Measurements from ENCODE around the gene CBX7. TPM values are rescaled to one million over a fixed set of nuclear protein-coding genes. Genes with fewer than 3 reads are reported as not detected.
A peak's percentile ranks its signal among the peaks of the same experiment; 100 is the strongest.

Gene CBX7
- total and polyA plus RNA-seq, 9 of the 15 experiments (the other 6 are each of a cell fraction or from before 2014, with no cell fraction given): 0.04 to 5.2 (median 2.8) TPM

GRCh38 chr22:39152511-39153219, at the start of gene CBX7 (continued):
- TF ChIP-seq ZNF395 (CRISPR knock-in tag; IDR thresholded peaks at IDR 0.05): 0 out of 2 replicates have a peak, but pooled peaks have one; percentile 62
- TF ChIP-seq, protein P1, sequence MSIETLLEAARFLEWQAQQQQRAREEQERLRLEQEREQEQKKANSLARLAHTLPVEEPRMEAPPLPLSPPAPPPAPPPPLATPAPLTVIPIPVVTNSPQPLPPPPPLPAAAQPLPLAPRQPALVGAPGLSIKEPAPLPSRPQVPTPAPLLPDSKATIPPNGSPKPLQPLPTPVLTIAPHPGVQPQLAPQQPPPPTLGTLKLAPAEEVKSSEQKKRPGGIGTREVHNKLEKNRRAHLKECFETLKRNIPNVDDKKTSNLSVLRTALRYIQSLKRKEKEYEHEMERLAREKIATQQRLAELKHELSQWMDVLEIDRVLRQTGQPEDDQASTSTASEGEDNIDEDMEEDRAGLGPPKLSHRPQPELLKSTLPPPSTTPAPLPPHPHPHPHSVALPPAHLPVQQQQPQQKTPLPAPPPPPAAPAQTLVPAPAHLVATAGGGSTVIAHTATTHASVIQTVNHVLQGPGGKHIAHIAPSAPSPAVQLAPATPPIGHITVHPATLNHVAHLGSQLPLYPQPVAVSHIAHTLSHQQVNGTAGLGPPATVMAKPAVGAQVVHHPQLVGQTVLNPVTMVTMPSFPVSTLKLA (conservative IDR thresholded peaks at IDR 0.05): 0 out of 4 replicates have a peak, but pooled peaks of 1 of the 2 experiments have one; percentile 14

DNA sequence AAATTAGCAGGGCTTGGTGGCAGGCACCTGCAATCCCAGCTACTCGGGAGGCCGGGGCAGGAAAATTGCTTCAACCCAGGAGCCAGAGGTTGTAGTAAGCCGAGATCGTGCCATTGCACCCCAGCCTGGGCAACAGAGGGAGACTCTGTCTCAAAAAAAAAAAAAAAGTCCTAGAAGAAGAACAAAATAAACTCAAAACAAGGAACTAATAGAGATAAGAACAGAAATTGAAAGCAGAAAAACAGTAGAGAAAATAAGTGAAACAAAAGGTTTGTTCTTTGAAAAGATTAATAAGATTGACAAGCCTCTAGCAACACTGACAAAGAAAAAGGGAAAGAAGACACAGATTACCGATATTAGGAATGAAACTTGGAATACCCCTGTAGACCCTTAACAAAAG, 45.1 kb upstream of the CBX7 start:
- Histone ChIP-seq H2AFZ (ENCODE audit: low read depth, low read length) (no peak overlapping the region), H3K27me3 (ENCODE audit: control insufficient read depth in 2 of 2, insufficient read depth in 2 of 2, low read length in 2 of 2) (no peaks in the 10 kb centered on the region), H4K20me1 (replicated peaks; ENCODE audit: control insufficient read depth, insufficient read depth, low read length) (no peaks in the 10 kb centered on the region), H3K27ac (ENCODE audit: extremely low read depth, low read depth, low read length) (no peak overlapping the region), H3K4me3 (no peak overlapping the region), H3K4me2 (ENCODE audit: insufficient read depth, low read length) (no peak overlapping the region), H3K36me3 (ENCODE audit: control insufficient read depth, insufficient read depth, low read length) (no peaks in the 10 kb centered on the region), H3K4me1 (replicated peaks in 1 of 2; ENCODE audit: control insufficient read depth in 2 of 2, insufficient read depth in 2 of 2, low read length in 2 of 2) (no peaks in the 10 kb centered on the region; a peak in 1 of 5 replicates), H3K9me3 (replicated peaks; ENCODE audit: control insufficient read depth, insufficient read depth, low read depth, low read length) (no peaks in the 10 kb centered on the region; the same call in 1 of the 2 replicates), H3K9me1 (ENCODE audit: control insufficient read depth, insufficient read depth, low read length) (no peaks in the 10 kb centered on the region), H3K79me2 (ENCODE audit: control insufficient read depth, insufficient read depth, low read length) (no peaks in the 10 kb centered on the region), H3K9ac (ENCODE audit: insufficient read depth in 1 of 2, low read depth in 2 of 2, low read length in 2 of 2) (no peak overlapping the region)
- no peak for DNase-seq (ENCODE audit: extremely low read depth in 1 of 4, low spot score in 3 of 4)
- POLR2A ChIA-PET: no interaction called here
- intact Hi-C loops (cut with micrococcal nuclease): no loop called here
- in situ Hi-C loops (cut with MboI): no loop called here
- FAIRE-seq: no peak
- CTCF ChIA-PET (ENCODE audit: low intra/inter-chr PET ratio): no interaction called here
- ATAC-seq: no peak
- BruUV-seq (replicated peaks): no TSS peak
- 22% methylated on average over 3 of the region's 5 CpGs for WGBS (ENCODE audit: insufficient coverage, low coverage, missing lambda C conversion rate)
- TF ChIP-seq SLC30A9 (CRISPR knock-in tag; IDR thresholded peaks at IDR 0.05): no peak
- TF ChIP-seq TEAD4 (IDR thresholded peaks at IDR 0.05; ENCODE audit: low read length): no peak
- no peak for TF ChIP-seq TEAD4 (CRISPR knock-in tag; IDR thresholded peaks at IDR 0.05; ENCODE audit: borderline replicate concordance)
- TF ChIP-seq SAP30 (IDR thresholded peaks at IDR 0.05; ENCODE audit: borderline replicate concordance, insufficient read depth, low read depth, low read length, poor library complexity, severe bottlenecking): no peak
- TF ChIP-seq HBP1 (CRISPR knock-in tag; IDR thresholded peaks at IDR 0.05): no peak
- no peak for TF ChIP-seq ELF1 (tag; IDR thresholded peaks at IDR 0.05)
- TF ChIP-seq COPS2 (conservative IDR thresholded peaks at IDR 0.05): no peak
- no peak for TF ChIP-seq MEF2D (tag; conservative IDR thresholded peaks at IDR 0.05; ENCODE audit: low read depth)
- TF ChIP-seq FOXA3 (CRISPR knock-in tag; conservative IDR thresholded peaks at IDR 0.05 in 1 of 2, IDR thresholded peaks at IDR 0.05 in 1 of 2): no peak
- no peak for TF ChIP-seq MAFG (tag; conservative IDR thresholded peaks at IDR 0.05)
- TF ChIP-seq HIVEP1 (CRISPR knock-in tag; IDR thresholded peaks at IDR 0.05): no peak
- TF ChIP-seq EHMT2 (IDR thresholded peaks at IDR 0.05): no peak
- TF ChIP-seq GATA2 (CRISPR knock-in tag; IDR thresholded peaks at IDR 0.05): no peak

Data from K562 (cell line).